D341Med (cell line): ENCODE results near the gene DDX1.

Experiments
- DNase-seq: peaks from one replicate; pipeline ENCODE4 v3.0.0; 2012; ENCODE audit warnings: low spot score

The DDX1 gene

GRCh38 chr2:15562354-15563031 lies 29.2 kb upstream of the DDX1 start:
- DNase-seq: no peak

DNA sequence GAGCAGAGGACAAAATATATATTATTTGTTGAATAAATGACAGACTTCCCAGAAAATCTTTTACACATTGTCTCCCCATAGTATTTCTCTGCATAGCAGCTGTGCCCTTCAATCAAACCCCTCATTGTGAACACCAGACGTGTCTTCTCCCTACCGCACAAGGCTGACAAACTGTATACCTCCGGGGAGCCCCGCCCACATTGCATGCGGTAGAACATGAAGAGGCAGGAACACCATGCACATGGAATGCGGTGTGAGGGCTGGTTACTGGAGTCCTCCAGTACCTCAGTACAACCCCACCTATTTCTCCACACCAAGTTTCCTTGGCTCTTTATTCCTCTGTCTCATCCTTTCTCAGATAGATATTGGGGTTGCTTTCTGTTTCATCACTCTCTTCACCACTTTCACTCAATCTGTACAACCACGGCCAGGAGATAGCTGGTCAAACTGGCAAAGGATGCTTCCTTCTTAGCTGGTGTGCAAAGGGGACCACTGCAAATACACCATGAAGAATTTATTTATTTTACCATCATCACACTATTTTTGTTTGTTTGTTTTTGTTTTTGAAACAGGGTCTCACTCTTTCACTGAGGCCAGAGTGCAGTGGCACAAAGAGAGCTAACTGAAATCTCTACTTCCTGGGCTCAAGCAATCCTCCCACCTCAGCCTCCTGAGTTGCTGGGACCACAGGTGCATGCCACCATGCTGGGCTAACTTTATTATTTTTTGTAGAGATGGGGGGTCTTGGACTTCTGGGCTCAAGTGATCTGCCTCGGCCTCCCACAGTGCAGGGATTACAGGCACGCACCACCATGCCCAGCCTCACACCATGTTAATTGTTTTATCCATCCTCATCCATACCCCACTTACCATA lies 28.2 kb upstream of the DDX1 start:
- no peak for DNase-seq

GRCh38 chr2:15565392-15565791 lies 26.3 kb upstream of the DDX1 start:
- DNase-seq: no peak

DNA sequence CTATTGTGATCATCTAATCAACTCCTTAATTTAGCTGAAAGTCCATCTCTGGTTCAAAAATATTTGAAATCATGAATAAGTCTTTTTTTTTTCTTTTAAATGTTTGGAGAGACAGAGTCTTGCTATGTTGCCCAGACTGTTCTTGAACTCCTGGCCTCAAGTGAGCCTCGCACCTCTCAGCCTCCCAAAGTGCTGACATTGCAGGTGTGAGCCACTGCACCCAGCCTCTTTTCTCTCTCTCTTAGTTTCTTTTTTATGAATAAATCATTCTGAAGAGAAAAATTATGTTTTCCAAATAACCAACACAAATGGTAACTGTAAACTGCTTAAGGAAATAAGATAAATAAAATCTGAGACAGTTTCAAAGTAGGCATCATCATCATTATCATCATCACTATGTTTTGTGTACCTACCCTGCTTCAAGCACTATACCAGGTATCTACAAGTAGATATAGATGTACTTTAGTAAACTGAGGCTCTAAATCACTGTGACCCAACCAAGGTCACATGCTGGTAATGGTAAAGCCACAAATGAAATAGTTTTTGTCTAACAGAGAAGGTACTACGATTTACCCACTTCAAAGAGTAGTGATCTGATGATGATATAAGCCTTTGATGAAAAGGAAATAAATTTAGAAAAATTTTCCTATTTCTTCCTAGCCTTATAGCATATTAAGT lies 25.5 kb upstream of the DDX1 start:
- no peak for DNase-seq

DNA sequence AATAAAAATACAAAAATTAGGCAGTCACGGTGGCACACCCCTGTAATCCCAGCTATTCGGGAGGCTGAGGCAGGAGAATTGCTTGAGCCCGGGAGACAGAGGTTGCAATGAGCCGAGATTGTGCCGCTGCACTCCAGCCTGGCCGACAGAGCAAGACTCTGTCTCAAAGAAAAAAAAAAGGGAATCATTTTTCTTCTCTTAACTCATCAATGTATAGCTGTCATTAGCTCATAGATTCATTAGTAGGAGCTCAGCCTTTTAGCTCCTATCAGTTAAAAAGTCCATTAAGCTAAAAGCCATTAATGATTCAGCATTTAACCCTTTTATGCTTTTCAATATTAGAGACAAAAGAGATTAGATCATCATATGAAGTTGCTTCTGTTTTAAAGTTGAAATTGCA lies 24.8 kb upstream of the DDX1 start:
- no peak for DNase-seq

DNA sequence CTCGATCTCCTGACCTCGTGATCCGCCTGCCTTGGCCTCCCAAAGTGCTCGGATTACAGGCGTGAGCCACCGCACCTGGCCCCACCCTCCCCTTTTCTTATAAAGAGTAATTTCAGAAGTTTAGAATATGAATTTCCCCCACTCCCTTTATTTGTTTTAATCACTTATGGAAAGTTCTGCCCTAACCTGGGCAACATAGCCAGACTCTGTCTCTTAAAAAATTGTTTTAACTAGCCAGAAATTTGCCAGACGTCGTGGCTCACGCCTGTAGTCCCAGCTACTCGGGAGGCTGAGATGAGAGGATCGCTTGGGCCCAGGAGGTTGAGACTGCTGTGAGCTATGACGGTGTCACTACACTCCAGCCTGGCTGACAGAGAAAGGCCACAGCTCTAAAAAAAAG lies 22.8 kb upstream of the DDX1 start:
- DNase-seq: no peak

GRCh38 chr2:15570104-15570503 lies 21.6 kb upstream of the DDX1 start:
- DNase-seq: no peak

GRCh38 chr2:15571729-15572128 lies 19.9 kb upstream of the DDX1 start:
- DNase-seq: no peak

GRCh38 chr2:15577071-15577735 lies 14.5 kb upstream of the DDX1 start:
- peak; percentile 72 for DNase-seq

DNA sequence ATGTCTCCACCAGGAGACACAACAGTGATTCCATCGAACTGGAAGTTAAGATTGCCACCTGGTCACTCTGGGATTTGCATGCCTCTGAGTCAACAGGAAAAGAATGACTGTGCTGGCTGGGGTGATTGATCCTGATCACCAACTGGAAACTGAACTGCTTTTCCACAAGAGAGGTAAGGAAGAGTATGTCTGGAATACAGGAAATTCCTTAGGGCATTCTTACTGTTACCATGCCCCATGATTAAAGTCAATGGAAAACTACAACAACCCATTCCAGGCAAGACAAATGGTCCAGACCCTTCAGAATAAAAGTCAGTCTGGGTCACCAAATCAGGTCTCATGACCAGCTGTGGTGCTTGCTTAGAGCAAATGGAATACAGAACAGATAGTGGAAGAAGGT lies 12.0 kb upstream of the DDX1 start:
- no peak for DNase-seq

- no peak for DNase-seq
Measured at GRCh38 chr2:15580451-15580850, 11.2 kb upstream of the DDX1 start.

DNA sequence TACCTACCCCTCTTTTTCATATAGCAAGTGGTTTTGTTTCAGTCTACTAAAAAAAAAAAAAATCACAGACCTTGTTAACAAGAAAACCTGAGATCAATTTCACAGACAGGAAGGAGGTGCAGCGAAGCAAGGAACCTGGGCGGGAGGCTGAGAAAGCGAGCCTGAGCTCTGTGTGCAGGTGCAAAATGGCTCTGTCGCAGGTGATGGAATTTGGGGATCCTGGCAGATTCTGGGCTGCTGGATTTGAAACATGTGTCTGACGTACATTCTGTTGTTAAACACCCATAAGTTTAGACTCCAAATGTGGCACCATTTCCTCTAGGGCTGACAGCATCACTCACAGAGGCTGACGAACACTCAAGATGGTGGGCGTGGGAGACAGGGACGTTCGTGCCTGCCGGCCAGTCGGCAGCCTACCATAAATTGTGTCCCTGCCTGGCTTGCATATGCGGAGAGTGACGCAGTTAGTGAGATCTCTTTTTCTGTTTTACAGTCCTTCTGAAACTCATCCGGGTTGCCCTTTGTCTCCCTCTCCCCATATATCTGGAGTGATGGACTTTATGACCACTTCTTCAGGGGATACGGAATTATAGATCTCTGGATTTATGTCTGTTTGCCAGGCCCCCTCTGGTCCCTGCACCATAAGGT lies 8.8 kb upstream of the DDX1 start:
- DNase-seq: no peak

- DNase-seq: no peak
Measured at GRCh38 chr2:15583826-15584225, 7.8 kb upstream of the DDX1 start.

GRCh38 chr2:15584316-15584715 lies 7.4 kb upstream of the DDX1 start:
- no peak for DNase-seq

- DNase-seq: no peak
Measured at GRCh38 chr2:15584767-15585469, 6.8 kb upstream of the DDX1 start.

DNA sequence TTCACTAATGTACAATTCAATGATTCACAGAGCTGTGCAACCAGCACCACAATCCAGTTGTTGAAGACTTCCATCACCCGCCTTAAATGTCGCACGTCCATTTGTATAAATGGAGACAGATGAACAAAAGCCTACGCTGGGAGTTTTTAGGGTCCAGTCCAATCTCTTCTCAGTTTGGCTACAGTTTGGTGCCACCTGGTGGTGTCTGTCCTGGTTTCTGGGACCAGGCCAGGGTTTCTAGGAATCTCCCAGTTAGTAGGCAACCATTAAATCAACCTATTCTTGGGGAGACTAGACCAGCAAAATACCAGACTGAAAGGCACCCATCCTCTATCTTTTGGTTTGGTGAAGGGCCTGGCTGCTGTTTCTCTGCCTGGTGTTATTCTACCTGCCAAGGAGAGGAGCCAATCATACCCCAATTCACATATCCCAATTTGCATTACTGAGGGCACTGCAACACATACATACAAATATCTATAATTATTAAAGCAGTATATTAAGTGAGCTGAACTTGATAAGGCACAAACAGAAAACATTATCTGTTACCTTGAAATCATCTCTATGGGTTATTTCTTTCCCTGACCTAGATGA lies 3.2 kb upstream of the DDX1 start:
- peak; percentile 69 for DNase-seq

DNA sequence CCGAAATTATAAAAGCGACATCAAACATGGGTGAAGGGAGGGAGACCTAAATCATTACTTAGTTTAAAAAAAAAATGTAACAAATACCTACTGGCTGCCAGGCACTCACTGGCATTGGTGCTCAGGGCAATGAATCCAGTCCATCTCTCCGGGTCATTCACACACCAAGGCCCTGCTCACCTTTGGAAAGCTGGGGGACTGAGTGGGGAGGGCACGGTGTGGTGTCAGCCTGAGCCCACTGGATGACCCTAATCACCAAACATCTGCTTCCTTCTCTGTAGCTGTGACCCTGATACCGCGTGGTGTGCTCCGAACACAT lies 336 bp upstream of the DDX1 start:
- no peak for DNase-seq

DNA sequence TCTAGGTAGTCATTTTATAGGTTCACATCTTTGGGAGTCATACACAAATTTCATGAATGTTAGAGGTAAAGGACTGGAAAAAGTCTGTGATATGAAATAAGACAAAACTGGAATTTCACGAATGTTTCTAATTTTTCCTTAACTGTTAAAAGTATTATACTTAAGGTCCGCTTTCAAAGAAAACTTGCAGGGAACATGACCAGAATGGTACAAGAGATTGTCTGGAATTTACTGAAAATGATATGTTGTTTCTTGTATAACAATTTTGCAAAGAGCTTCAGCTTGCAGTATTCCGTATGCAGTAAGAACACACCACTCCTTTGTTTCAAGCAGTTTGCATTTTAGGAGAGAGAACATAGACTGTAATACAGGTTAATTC lies 1.6 kb downstream of the DDX1 start:
- DNase-seq: no peak

- no peak for DNase-seq
Measured at GRCh38 chr2:15594291-15595256, 2.9 kb downstream of the DDX1 start.

- no peak for DNase-seq
Measured at GRCh38 chr2:15595342-15595905, 3.8 kb downstream of the DDX1 start.
